ENCODE results near the gene PGBD2.
A peak's percentile ranks its signal among the peaks of the same experiment; 100 is the strongest.
"Not testable (repeated sequence)": the region's sequence is repeated elsewhere in the genome, so short reads cannot be mapped to it uniquely, and the experiment has no call there.

Gene PGBD2

DNA sequence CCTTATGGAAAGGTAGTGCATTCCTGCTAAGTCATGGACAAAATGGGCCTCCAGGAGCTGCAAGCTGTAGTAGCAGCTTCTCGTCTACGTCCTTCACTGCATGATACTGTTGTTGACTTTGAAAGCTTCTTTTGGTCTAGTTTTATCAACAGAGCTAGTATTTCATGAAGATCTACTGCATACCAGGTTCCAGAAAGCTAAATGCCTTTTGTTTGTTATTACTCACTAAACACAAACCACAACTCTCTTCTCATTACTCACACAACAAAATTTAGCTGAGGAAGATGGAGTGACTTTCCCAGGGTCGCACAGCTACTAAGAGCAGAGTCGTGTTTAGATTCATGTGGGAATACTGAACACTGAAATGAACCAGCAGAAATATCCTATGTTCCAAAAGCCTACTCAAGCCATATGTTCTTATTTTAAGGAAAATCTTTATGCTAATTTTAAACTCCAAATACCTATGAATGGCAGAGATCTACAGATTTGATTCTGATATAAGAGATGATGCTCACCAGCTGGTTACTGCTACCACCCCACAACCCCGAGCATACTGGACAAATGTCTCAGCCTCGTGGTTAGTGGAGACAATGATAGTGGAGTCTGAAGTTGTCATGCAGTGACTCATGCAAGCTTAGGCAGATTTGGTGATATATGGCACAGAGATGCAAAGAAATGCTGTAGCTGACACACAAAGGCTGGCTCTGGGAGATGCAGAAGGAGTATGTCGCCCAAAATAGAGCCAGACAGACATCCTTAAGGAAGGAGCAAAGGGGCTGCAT lies 20.6 kb downstream of the PGBD2 start:
- DNase-seq (ENCODE audit: low spot score) (peak; percentile 71), FAIRE-seq (no peak)

DNA sequence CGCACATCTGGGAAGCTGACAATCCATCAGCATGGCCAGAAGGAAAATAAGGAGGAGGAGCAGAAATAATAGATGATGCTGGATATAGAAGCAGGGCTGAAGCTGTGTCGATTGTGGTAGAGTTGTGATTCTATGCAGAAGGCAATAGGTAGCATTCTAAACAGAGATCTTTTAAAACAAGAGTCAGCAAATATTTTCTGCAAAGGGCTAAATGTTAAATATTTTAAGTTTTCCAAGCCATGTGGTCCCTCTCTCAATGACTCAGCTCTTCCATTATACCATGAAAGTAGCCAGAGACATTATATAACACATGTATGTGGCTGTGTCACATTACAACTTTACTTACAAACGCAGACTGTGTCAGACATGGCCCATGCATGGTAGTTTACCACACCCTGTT lies 21.2 kb downstream of the PGBD2 start:
- FAIRE-seq; DNase-seq (ENCODE audit: low spot score): not testable (repeated sequence)

DNA sequence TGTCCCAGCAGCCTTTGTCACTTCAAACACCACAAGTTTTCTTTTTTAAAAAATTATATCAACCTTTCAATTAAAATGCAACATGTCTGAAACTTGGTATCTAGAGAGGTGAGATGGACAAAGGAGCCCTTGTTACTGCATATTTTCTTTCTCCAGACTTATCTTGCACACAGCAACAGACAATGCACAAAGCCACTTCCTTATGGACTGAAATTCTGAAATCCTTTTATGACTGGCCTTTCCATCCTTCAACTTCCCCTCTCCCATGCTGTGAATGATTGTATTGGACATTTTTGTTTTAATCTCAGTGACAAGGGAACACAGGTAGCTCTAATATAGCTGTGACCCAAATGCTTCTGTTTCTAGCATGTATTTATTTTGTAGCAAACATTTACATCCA lies 22.1 kb downstream of the PGBD2 start:
- not testable (repeated sequence) for DNase-seq (ENCODE audit: low spot score); FAIRE-seq

DNA sequence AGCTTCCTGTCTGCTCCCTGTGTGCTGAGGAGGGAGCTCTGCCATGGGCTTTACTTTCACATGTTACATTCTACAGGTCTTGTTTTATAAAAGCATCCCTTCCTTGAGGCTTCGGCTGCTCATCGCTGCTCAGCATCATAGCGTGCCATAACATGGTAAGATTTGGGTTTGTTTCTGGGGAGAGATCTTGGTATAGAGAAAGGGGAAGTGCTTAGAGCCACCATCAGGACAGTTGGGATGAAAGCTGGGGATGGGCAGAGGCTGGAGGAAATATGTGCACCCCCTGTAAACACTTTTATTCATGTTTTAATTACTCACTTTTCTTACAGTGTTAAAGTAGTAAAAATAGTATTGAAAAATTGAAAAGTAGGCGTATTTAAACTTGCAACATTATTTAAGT lies 24.0 kb downstream of the PGBD2 start:
- not testable (repeated sequence) for DNase-seq (ENCODE audit: low spot score); FAIRE-seq

DNA sequence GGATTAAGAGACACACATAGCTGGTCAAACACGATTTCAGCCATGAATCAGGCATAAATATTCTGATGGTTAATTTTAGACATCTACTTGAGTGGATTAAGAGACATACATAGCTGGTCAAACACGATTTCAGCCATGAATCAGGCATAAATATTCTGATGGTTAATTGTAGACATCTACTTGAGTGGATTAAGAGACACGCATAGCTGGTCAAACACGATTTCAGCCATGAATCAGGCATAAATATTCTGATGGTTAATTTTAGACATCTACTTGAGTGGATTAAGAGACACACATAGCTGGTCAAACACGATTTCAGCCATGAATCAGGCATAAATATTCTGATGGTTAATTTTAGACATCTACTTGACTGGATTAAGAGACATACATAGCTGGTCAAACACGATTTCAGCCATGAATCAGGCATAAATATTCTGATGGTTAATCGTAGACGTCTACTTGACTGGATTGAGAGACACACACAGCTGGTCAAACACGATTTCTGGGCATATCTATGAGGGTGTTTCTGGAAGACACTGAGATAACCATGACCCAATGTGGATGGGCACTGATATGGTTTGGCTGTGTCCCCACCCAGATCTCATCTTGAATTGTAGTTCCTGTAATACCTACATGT lies 32.3 kb downstream of the PGBD2 start:
- DNase-seq (ENCODE audit: low spot score); FAIRE-seq: not testable (repeated sequence)

DNA sequence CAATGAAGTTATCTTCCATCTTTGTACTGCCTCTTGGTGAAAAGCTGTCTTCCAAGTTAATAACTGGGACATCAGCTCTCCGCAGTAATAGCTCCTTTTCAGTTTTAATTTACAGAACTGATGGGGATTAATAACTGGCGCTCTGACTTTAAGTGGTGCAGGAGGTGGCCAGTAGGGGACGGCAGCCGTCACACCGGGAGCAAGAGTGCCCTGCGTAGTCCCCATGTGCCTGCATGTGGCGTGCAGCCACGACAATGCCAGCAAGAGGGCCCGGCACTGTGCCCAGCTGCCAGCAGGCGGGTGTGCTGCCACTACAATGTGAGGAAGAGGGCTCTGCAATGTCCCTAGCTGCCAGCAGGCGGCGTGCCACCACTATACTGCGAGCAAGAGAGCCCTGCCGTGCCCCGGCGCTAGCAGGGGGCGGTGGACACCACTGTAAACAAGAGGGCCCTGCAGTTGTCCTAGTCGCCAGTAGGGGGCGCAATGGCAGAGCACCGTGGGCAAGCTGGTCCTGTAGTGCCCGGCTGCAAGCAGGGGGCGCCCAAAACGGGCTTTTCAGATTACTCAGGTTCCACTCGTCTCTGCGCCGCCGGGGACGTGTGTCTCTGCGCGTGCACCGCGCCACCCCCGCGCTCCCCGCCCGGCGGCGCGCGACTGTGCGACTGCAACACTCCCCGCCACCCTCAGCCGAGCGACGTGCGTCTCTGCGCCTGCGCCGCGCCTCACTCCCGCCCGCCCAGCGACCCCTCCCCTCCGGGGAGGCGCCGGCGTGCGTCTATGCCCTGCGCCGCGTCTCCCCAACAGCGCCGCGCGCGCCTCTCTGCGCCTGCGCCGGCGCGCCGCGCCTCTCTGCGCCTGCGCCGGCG lies 38.3 kb downstream of the PGBD2 start:
- not testable (repeated sequence) for FAIRE-seq; DNase-seq (ENCODE audit: low spot score)

DNA sequence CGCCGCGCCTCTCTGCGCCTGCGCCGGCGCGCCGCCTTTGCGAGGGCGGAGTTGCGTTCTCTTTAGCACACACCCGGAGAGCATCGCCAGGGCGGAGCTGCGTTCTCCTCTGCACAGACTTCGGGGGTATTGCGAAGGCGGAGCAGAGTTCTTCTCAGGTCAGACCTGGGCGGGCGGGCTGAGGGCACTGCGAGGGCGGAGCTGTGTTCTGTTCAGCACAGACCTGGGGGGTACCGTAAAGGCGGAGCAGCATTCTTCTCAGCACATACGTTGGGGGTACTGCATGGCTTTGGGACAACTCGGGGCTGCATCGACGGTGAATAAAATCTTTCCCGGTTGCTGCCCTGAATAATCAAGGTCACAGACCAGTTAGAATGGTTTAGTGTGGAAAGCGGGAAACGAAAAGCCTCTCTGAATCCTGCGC lies 39.0 kb downstream of the PGBD2 start:
- not testable (repeated sequence) for DNase-seq (ENCODE audit: low spot score); FAIRE-seq

DNA sequence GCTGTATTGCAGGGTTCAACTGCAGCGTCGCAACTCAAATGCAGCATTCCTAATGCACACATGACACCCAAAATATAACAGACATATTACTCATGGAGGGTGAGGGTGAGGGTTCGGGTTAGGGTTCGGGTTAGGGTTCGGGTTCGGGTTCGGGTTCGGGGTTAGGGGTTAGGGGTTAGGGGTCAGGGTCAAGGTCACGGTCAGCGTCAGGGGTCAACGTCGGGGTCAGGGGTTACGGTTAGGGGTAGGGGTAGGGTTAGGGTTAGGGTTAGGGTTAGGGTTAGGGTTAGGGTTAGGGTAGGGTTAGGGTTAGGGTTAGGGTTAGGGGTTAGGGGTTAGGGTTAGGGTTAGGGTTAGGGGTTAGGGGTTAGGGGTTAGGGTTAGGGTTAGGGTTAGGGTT lies 39.4 kb downstream of the PGBD2 start:
- not testable (repeated sequence) for DNase-seq (ENCODE audit: low spot score); FAIRE-seq

DNA sequence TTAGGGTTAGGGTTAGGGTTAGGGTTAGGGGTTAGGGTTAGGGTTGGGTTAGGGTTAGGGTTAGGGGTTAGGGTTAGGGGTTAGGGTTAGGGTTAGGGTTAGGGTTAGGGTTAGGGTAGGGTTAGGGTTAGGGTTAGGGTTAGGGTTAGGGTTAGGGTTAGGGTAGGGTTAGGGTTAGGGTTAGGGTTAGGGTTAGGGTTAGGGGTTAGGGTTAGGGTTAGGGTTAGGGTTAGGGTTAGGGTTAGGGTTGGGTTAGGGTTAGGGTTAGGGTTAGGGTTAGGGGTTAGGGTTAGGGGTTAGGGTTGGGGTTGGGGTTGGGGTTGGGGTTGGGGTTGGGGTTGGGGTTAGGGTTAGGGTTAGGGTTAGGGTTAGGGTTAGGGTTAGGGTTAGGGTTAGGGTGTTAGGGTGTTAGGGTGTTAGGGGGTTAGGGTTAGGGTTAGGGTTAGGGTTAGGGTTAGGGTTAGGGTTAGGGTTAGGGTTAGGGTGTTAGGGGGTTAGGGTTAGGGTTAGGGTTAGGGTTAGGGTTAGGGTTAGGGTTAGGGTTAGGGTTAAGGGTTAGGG lies 39.9 kb downstream of the PGBD2 start:
- FAIRE-seq; DNase-seq (ENCODE audit: low spot score): not testable (repeated sequence)
